ENCODE results near the gene BSN.

Gene BSN

GRCh38 chr3:49716691-49717210 lies 162.5 kb downstream of the BSN start:
- Histone ChIP-seq H3K27ac (no peak overlapping the region), H3K4me3 (IDR thresholded peaks at IDR 0.05; ENCODE audit: insufficient read depth, low read depth, low read length) (no peak overlapping the region), H3K9ac (no peak overlapping the region), H3K4me2 (no peak overlapping the region), H4K20me1 (ENCODE audit: insufficient read depth) (no peaks in the 10 kb centered on the region), H3K27me3 (ENCODE audit: insufficient read depth, low read depth) (no peaks in the 10 kb centered on the region), H2AFZ (ENCODE audit: low read depth) (no peak overlapping the region), H3K79me2 (ENCODE audit: insufficient read depth, low read depth) (no peaks in the 10 kb centered on the region), H3K36me3 (ENCODE audit: insufficient read depth) (no peaks in the 10 kb centered on the region), H3K4me1 (ENCODE audit: low read depth, poor library complexity, severe bottlenecking) (no peaks in the 10 kb centered on the region)
- TF ChIP-seq CTCF (conservative IDR thresholded peaks at IDR 0.05; ENCODE audit: low read depth, low read length): no peak

GRCh38 chr3:49717211-49717958 lies 163.1 kb downstream of the BSN start:
- no peaks in the 10 kb centered on the region for H3K36me3 ChIP-seq (ENCODE audit: insufficient read depth)
- no peaks in the 10 kb centered on the region for H3K79me2 ChIP-seq (ENCODE audit: insufficient read depth, low read depth)
- H4K20me1 ChIP-seq (ENCODE audit: insufficient read depth): no peaks in the 10 kb centered on the region
- H3K9ac ChIP-seq: no peak overlapping the region
- H3K4me2 ChIP-seq: no peak overlapping the region
- H3K27ac ChIP-seq: no peak overlapping the region
- no peak overlapping the region for H3K4me3 ChIP-seq (IDR thresholded peaks at IDR 0.05; ENCODE audit: insufficient read depth, low read depth, low read length)
- H3K27me3 ChIP-seq (ENCODE audit: insufficient read depth, low read depth): no peaks in the 10 kb centered on the region
- no peak for TF ChIP-seq CTCF (conservative IDR thresholded peaks at IDR 0.05; ENCODE audit: low read depth, low read length)
- no peak overlapping the region for H2AFZ ChIP-seq (ENCODE audit: low read depth)
- no peaks in the 10 kb centered on the region for H3K4me1 ChIP-seq (ENCODE audit: low read depth, poor library complexity, severe bottlenecking)

GRCh38 chr3:49717959-49718857 lies 163.9 kb downstream of the BSN start:
- Histone ChIP-seq H3K4me3 (IDR thresholded peaks at IDR 0.05; ENCODE audit: insufficient read depth, low read depth, low read length) (no peak overlapping the region), H3K4me2 (no peak overlapping the region), H3K27ac (no peak overlapping the region), H3K4me1 (ENCODE audit: low read depth, poor library complexity, severe bottlenecking) (peaks cover 4% of the 10 kb centered on the region), H4K20me1 (ENCODE audit: insufficient read depth) (no peaks in the 10 kb centered on the region), H3K36me3 (ENCODE audit: insufficient read depth) (no peaks in the 10 kb centered on the region), H2AFZ (ENCODE audit: low read depth) (no peak overlapping the region), H3K27me3 (ENCODE audit: insufficient read depth, low read depth) (no peaks in the 10 kb centered on the region), H3K9ac (no peak overlapping the region), H3K79me2 (ENCODE audit: insufficient read depth, low read depth) (peaks cover 6% of the 10 kb centered on the region; the same call in 1 of the 2 replicates)
- TF ChIP-seq CTCF (conservative IDR thresholded peaks at IDR 0.05; ENCODE audit: low read depth, low read length): no peak

GRCh38 chr3:49718858-49719213 lies 164.6 kb downstream of the BSN start:
- Histone ChIP-seq H3K27ac (no peak overlapping the region), H3K27me3 (ENCODE audit: insufficient read depth, low read depth) (no peaks in the 10 kb centered on the region)

More at GRCh38 chr3:49718858-49719213, 164.6 kb downstream of the BSN start:
- Histone ChIP-seq H4K20me1 (ENCODE audit: insufficient read depth) (no peaks in the 10 kb centered on the region), H3K36me3 (ENCODE audit: insufficient read depth) (no peaks in the 10 kb centered on the region), H3K4me2 (no peak overlapping the region), H3K4me1 (ENCODE audit: low read depth, poor library complexity, severe bottlenecking) (peaks cover 4% of the 10 kb centered on the region), H3K9ac (no peak overlapping the region), H3K79me2 (ENCODE audit: insufficient read depth, low read depth) (peaks cover 9% of the 10 kb centered on the region; the same call in 1 of the 2 replicates), H3K4me3 (IDR thresholded peaks at IDR 0.05; ENCODE audit: insufficient read depth, low read depth, low read length) (no peak overlapping the region), H2AFZ (ENCODE audit: low read depth) (no peak overlapping the region)
- TF ChIP-seq CTCF (conservative IDR thresholded peaks at IDR 0.05; ENCODE audit: low read depth, low read length): no peak

Data from KMS-11 (cell line).